Stimulated activated CD4-positive, alpha-beta T cell treated with anti-CD3 and anti-CD28 coated beads, TNF-alpha, amount 100 ng/mL, for 1 hour (primary cell): ENCODE measurements around the gene TLE2.
"Not testable (repeated sequence)": the region's sequence is repeated elsewhere in the genome, so short reads cannot be mapped to it uniquely, and the experiment has no call there.

Source experiments
- DNase-seq, 3 donors: peaks; one replicate each; pipeline ENCODE4 v3.0.0-alpha.2; 2020; ENCODE audit warnings: low read depth in 3 of 3, low spot score in 1 of 3

The TLE2 gene

GRCh38 chr19:3015126-3016057, 13.7 kb downstream of the TLE2 start:
- no peak for DNase-seq

DNA sequence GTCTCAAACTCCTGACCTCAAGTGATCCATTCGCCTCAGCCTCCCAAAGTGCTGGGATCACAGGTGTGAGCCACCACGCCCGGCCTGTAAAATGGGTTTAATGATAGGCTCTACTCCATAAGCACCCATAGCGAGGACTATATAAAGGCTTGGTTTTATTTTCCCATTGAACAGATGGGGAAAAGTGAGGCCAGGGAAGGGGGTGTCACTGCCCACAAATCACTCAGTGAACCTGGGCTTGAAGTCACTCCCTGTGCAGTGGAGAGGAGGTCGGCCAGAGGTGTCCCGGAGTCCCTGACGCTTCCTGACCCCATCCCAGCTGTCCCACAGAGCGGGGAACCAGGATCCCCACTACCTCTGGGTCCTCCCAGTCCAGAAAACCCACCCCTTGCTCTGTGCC, 14.9 kb downstream of the TLE2 start:
- no peak for DNase-seq

DNA sequence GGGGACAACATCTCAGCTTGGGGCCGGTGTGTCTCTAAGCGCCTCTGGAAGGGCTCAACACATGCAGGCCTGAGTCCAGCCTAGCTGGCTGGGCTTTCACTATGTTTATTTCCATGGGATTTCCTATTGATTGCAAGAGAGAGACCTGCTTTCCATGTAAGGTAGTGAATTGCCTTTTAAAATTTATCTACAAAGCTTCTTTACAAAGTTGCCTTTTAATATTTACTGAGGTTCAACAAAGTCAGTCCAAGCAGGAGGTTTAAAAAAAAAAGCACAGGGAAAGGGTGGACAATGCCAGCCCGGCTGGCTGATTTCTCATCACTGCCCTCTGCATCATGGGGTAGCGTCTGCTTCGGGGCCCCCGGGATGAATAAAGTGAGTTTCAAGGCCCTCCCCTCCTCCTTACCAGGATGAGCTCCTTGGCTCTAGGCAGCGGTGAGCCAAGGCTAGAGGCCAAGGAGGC, 15.8 kb downstream of the TLE2 start:
- no peak for DNase-seq

- no peak for DNase-seq
Observed at GRCh38 chr19:3012621-3013262, 16.3 kb downstream of the TLE2 start.

- not testable (repeated sequence) for DNase-seq
Observed at GRCh38 chr19:3012059-3012458, 17.0 kb downstream of the TLE2 start.

GRCh38 chr19:3010871-3011270, 18.2 kb downstream of the TLE2 start:
- no peak for DNase-seq

- DNase-seq: no peak
Observed at GRCh38 chr19:3008994-3009393, 20.1 kb downstream of the TLE2 start.

DNA sequence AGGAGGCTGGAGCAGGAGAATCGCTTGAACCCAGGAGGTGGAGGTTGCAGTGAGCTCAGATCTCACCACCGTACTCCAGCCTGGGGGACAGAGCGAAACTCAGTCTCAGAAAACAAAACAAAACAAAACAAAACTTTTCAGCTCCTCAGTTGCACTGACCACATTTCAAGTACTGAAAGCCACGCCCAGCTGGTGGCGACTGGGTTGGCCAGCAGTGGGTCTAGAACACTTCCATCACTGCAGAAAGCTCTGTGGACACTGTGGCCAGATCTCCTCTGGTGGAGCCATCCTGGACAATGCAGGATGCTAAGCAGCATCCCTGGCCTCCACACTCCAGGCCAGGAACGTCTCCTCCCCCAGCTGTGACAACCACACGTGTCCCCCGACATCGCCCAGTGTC, 21.1 kb downstream of the TLE2 start:
- DNase-seq: no peak

DNA sequence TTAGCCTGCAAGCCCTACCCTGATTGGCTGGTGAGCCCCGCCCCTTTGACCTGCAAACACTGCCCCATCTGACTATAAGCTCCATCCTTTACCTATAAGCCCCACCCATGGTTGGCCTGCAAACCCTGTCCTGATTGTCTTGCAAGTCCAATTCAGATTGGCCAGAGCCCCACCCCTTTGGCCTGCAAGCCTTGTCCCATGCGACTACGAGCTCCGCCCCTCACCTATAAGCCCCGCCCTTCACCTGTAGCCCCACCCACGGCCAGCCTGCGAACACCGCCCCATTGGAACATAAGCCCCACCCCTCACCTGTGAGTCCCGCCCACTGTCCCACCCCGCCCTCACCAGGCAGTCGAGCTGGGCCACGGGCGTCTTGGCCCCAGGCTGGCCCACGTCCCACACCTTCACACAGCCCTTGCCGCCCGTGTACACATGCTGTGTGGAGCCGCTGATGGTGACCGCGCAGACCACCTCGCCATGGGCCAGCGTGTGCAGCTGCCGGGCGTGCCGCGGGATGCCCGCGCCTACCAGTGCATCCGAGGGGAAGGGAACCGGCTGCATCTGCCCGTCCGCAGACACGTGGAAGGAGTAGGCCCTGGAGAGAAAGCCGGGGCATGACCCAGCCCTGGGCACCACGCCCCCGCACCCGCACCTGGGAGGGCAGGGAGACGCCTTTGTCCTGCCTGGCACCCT, 22.9 kb downstream of the TLE2 start:
- DNase-seq: no peak

- DNase-seq: no peak
Observed at GRCh38 chr19:3005345-3005744, 23.7 kb downstream of the TLE2 start.

DNA sequence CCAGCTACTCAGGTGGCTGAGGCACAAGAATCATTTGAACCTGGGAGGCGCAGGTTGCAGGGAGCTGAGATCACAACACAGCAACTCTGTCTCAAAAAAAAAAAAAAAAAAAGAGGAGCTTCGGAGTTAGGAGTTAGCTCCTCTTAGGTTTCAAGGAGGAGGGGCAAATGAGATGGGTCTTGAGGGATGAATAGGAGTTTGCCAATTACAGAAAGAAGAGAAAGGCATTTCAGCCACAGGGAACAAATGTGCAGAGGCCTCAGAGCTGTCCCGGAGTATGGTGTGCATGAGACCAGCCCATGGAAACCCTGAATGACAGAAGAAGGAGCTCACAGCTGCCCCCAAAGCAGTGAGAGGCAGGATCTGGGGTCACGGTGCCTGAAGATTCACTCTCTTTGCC, 24.6 kb downstream of the TLE2 start:
- DNase-seq: no peak

GRCh38 chr19:3003046-3003445, 26.0 kb downstream of the TLE2 start:
- no peak for DNase-seq

GRCh38 chr19:3001235-3001800, 27.8 kb downstream of the TLE2 start:
- DNase-seq: no peak

DNA sequence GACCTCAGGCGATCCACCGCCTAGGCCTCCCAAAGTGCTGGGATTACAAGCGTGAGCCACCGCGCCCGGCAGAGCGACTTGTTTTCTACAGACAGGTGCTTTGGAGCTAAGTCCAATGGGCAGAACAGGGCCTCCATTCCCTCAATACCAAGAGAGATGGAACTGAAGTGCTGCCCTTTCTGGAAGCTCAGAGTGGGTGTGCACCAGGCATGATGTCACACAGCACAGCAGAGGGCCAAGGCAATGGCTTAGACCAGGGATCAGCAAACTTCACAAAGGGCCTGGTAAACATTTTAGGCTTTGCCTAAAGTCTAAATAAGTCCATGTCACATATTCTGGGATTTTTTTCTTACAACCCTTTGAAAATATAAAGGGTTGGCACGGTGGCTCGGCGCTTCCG, 30.4 kb downstream of the TLE2 start:
- DNase-seq: no peak

- no peak for DNase-seq
Observed at GRCh38 chr19:2997720-2998119, 31.4 kb downstream of the TLE2 start.

DNA sequence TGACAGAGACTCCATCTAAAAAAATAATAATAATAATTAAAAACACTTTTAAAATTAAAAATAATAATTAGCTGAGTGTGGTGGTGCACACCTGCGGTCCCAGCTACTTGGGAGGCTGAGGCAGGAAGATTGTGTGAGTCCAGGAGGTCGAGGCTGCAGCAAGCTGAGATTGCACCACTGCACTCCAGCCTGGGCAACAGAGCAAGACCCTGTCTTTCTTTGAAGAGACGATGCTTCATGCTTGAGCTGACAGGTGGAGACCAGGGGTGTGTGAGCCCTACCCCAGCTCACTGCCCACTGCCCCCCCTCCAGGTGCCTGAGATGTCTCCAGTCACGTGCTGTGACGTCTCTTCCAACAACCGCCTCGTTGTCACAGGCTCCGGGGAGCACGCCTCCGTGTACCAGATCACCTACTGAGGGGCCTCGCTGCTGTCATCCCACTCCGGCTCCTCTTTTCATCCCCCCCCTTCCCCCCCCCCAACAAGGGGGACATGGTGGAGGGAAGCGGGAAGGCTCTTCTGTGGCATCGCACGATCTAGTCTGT, 34.4 kb downstream of the TLE2 start:
- no peak for DNase-seq

GRCh38 chr19:2993579-2993978, 35.5 kb downstream of the TLE2 start:
- no peak for DNase-seq

DNA sequence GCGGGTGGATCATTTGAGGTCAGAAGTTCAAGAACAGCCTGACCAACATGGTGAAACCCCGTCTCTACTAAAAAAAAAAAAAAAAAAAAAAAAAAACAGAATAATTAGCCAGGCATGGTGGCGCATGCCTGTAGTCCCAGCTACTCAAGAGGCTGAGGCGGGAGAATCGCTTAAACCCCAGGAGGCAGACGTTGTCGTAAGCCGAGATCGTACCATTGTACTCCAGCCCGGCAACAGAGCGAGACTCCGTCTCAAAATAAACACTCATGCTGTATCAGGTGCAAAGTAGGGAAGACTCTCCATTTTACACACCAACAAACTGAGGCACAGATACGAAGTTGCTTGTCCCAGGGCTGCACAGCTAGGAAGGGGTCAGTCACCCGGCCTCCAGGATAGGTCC, 36.1 kb downstream of the TLE2 start:
- no peak for DNase-seq

DNA sequence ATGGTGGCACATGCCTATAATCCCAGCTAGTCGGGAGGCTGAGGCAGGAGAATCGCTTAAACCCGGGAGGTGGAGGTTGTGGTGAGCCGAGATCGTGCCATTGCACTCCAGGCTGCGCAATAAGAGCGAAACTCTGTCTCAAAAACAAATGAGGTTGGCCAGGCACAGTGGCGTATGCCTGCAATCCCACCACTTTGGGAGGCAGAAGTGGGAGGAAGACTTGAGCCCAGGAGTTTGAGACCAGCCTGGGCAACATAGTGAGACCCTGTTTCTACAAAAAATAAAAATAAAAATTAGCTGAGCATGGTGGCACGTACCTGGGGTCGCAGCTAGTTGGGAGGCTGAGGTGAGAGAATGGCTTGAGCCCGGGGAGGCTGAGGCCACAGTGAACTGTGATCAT, 36.7 kb downstream of the TLE2 start:
- not testable (repeated sequence) for DNase-seq

GRCh38 chr19:2989236-2989946, 39.7 kb downstream of the TLE2 start:
- no peak for DNase-seq

DNA sequence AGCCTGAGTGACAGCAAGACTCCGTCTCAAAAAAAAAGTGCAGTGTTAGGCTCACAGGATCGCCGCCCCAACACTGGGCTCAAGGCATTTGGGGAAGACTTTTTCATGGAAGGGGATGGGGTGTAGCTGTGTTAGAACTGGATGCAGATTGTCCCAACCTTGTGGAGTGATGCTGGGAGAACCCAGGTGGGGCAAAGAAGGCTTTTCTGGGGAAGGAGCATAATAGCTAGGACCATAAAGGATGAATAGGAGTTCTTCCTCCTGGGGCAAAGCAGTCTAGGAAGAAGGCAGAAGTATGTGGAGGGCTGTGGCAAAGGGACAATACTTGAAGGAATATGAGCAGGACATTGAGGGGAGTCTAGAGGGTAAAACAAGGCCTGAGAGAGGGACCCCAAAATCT, 40.5 kb downstream of the TLE2 start:
- no peak for DNase-seq
